GM10266 (cell line): ENCODE data around the gene TBRG1.

ENCODE experiments used
- DNase-seq: peaks from one replicate; pipeline ENCODE4 v3.0.0; 2012; ENCODE audit errors: extremely low spot score
- CTCF ChIP-seq: IDR thresholded peaks from 2 replicates; pipeline ENCODE4 v1.5.1; 2012; ENCODE audit warnings: mild to moderate bottlenecking, low read depth; ENCODE audit not compliant: control insufficient read depth, insufficient read depth; ENCODE audit errors: missing control alignments

Gene TBRG1

GRCh38 chr11:124646148-124646547 is 23.5 kb downstream of the TBRG1 start:
- TF ChIP-seq CTCF = no peak
- no peak for DNase-seq

- TF ChIP-seq CTCF = no peak
- DNase-seq = no peak
Observed at GRCh38 chr11:124648610-124649009, 25.9 kb downstream of the TBRG1 start.

GRCh38 chr11:124656774-124657630 is 34.3 kb downstream of the TBRG1 start:
- no peak for DNase-seq
- no peak for TF ChIP-seq CTCF

GRCh38 chr11:124657904-124658303 is 35.2 kb downstream of the TBRG1 start:
- DNase-seq = no peak
- TF ChIP-seq CTCF = no peak

GRCh38 chr11:124658501-124658900 is 35.8 kb downstream of the TBRG1 start:
- no peak for TF ChIP-seq CTCF

GRCh38 chr11:124658986-124659385 is 36.3 kb downstream of the TBRG1 start:
- no peak for TF ChIP-seq CTCF
- no peak for DNase-seq

More at GRCh38 chr11:124658501-124658900, 35.8 kb downstream of the TBRG1 start:
- DNase-seq = no peak

- TF ChIP-seq CTCF = no peak
Observed at GRCh38 chr11:124661553-124661952, 38.9 kb downstream of the TBRG1 start.

More at GRCh38 chr11:124661553-124661952, 38.9 kb downstream of the TBRG1 start:
- DNase-seq = no peak
